ENCODE data around the gene SOS2.

DNA sequence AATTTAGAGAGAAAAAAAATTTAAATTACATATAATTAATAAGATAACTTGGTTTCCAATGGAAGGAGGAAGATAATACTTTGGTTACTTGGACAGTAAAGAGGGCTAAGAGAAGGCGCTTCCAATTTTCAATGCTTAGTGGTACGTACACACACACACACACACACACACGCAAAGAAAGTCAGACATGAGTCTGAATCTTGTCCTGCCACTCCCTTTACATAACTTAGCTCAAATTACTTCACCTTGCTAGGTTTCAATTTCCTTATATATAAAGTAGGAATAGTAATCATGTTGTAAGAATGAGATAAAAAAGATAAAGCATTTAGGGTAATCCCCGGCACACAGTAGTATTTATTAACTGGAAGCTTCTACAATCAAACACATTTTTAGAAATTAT is 75.3 kb downstream of the SOS2 start:
- TF ChIP-seq, protein P1, sequence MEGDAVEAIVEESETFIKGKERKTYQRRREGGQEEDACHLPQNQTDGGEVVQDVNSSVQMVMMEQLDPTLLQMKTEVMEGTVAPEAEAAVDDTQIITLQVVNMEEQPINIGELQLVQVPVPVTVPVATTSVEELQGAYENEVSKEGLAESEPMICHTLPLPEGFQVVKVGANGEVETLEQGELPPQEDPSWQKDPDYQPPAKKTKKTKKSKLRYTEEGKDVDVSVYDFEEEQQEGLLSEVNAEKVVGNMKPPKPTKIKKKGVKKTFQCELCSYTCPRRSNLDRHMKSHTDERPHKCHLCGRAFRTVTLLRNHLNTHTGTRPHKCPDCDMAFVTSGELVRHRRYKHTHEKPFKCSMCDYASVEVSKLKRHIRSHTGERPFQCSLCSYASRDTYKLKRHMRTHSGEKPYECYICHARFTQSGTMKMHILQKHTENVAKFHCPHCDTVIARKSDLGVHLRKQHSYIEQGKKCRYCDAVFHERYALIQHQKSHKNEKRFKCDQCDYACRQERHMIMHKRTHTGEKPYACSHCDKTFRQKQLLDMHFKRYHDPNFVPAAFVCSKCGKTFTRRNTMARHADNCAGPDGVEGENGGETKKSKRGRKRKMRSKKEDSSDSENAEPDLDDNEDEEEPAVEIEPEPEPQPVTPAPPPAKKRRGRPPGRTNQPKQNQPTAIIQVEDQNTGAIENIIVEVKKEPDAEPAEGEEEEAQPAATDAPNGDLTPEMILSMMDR (IDR thresholded peaks at IDR 0.05 in 8 of 11, conservative IDR thresholded peaks at IDR 0.05 in 3 of 11) = no peak
- no peak for TF ChIP-seq POLR2A (IDR thresholded peaks at IDR 0.05)

Data from spleen (tissue), 7 donors.